K562 (cell line): ENCODE data around the gene TIMM44. TPM values are rescaled to one million over a fixed set of nuclear protein-coding genes. Genes with fewer than 3 reads are reported as not detected.

Source experiments
- ATAC-seq: fragments of 200-7000 bp; cut with Tn5 transposase; 3 replicates; pipeline ENCODE4 v1.9.1; 2020; ENCODE audit warnings: moderate library complexity
- BruUV-seq: library from RNA; stranded (reverse); fragments of 400-500 nt; replicated peaks from 2 replicates; lab custom pipeline; 2021; lab: Mats Ljungman, UMichigan
- CTCF ChIA-PET: fragments of 300-600 bp; formaldehyde crosslinking; extraction: SDS; loops from one replicate; lab custom pipeline; 2021; ENCODE audit warnings: low intra/inter-chr PET ratio; lab: Yijun Ruan, JAX
- POLR2A ChIA-PET: fragments of 300-600, 350-650 bp; sonication (Branson Sonifier 250); formaldehyde crosslinking; extraction: SDS; loops from one replicate; lab custom pipeline; 2021; ENCODE audit warnings: antibody characterized with exemption, inconsistent platforms; lab: Yijun Ruan, JAX
- DNase-seq, 4 experiments: peaks; one replicate each; pipeline versions ENCODE4 v3.0.0 to v3.0.0-alpha.2; 2011 to 2018; ENCODE audit warnings: low spot score in 3 of 4, mixed read lengths in 3 of 4; ENCODE audit errors: extremely low read depth in 1 of 4
- FAIRE-seq: peaks from 2 replicates; lab custom pipeline; 2011; peaks lifted over from hg19 to GRCh38; lab: Jason Lieb, UNC
- H2AFZ ChIP-seq: 2 replicates; pipeline ENCODE4 v1.6.0; 2011; ENCODE audit warnings: low read depth, low read length, control low read depth, inconsistent platforms
- H3K27ac ChIP-seq: fragments of 200-600 bp; 3 replicates; pipeline ENCODE4 v1.8.0; 2011; ENCODE audit warnings: low read depth, mild to moderate bottlenecking, control low read depth, inconsistent platforms, low read length, moderate library complexity, mixed read lengths; ENCODE audit errors: extremely low read depth
- H3K27me3 ChIP-seq, 2 experiments: fragments of 300-600 bp in 1 of 2; 2 replicates in 1 of 2; 3 replicates in 1 of 2; pipeline versions ENCODE4 v1.6.0 to v1.8.0; 2011; ENCODE audit warnings: inconsistent platforms in 2 of 2, low read length in 2 of 2, mild to moderate bottlenecking in 1 of 2, mixed read lengths in 1 of 2, moderate library complexity in 1 of 2; ENCODE audit not compliant: control insufficient read depth in 2 of 2, insufficient read depth in 2 of 2
- H3K36me3 ChIP-seq: fragments of 300-600 bp; 3 replicates; pipeline ENCODE4 v1.8.0; 2011; ENCODE audit warnings: mild to moderate bottlenecking, low read length, inconsistent platforms; ENCODE audit not compliant: control insufficient read depth, insufficient read depth
- H3K4me1 ChIP-seq, 2 experiments: fragments of 200-600 bp in 1 of 2; replicated peaks in 1 of 2; 2 replicates in 1 of 2; 3 replicates in 1 of 2; pipeline versions ENCODE4 v1.5.1 to v1.8.0; 2011; ENCODE audit warnings: inconsistent platforms in 2 of 2, low read length in 2 of 2, mild to moderate bottlenecking in 1 of 2, mixed read lengths in 1 of 2, moderate library complexity in 1 of 2; ENCODE audit not compliant: control insufficient read depth in 2 of 2, insufficient read depth in 2 of 2
- H3K4me2 ChIP-seq: 2 replicates; pipeline ENCODE4 v1.6.1; 2011; ENCODE audit warnings: low read length, control low read depth, inconsistent platforms, mixed read lengths; ENCODE audit not compliant: insufficient read depth
- H3K4me3 ChIP-seq: fragments of 200-600 bp; sonication (generic), shearing (Covaris generic); 2 replicates; pipeline ENCODE4 v1.5.1; 2016; ENCODE audit warnings: control low read depth, inconsistent platforms
- H3K79me2 ChIP-seq: fragments of 200-600 bp; 3 replicates; pipeline ENCODE4 v1.8.0; 2011; ENCODE audit warnings: low read length, inconsistent platforms; ENCODE audit not compliant: control insufficient read depth, insufficient read depth
- H3K9ac ChIP-seq, 2 experiments: 2 replicates each; pipeline versions ENCODE4 v1.6.0 to v1.6.1; 2011; ENCODE audit warnings: low read depth in 2 of 2, low read length in 2 of 2, control low read depth in 1 of 2, inconsistent platforms in 1 of 2, mild to moderate bottlenecking in 1 of 2, mixed read lengths in 1 of 2; ENCODE audit not compliant: insufficient read depth in 1 of 2
- H3K9me1 ChIP-seq: one replicate; pipeline ENCODE4 v1.6.0; 2011; ENCODE audit warnings: inconsistent platforms, mild to moderate bottlenecking, low read length, moderate library complexity; ENCODE audit not compliant: control insufficient read depth, insufficient read depth
- H3K9me3 ChIP-seq: replicated peaks from 2 replicates; pipeline ENCODE4 v1.5.1; 2011; ENCODE audit warnings: low read depth, low read length, inconsistent platforms; ENCODE audit not compliant: control insufficient read depth, insufficient read depth
- H4K20me1 ChIP-seq: replicated peaks from 2 replicates; pipeline ENCODE4 v1.6.1; 2011; ENCODE audit warnings: low read length, inconsistent platforms, mixed read lengths; ENCODE audit not compliant: control insufficient read depth, insufficient read depth
- HDAC1 ChIP-seq, 2 experiments: fragments of 450-650 bp; IDR thresholded peaks; 2 replicates each; pipeline ENCODE4 v1.6.1; 2016 to 2017; ENCODE audit warnings: inconsistent platforms in 1 of 2, mild to moderate bottlenecking in 1 of 2, moderate library complexity in 1 of 2
- ZNF347 ChIP-seq: fragments of 450-650 bp; formaldehyde crosslinking; IDR thresholded peaks from 2 replicates; pipeline ENCODE4 v1.4.0; 2020; ENCODE audit warnings: low read depth, mild to moderate bottlenecking, moderate library complexity
- WGBS: fragments of 100-300 bp; shearing (Covaris generic); methylation state at CpG from one replicate; pipeline ENCODE4 v1.1.6; 2016; ENCODE audit warnings: low coverage, mixed read lengths; ENCODE audit not compliant: insufficient coverage; ENCODE audit errors: missing lambda C conversion rate; 5-methylcytosine and 5-hydroxymethylcytosine counted together
- in situ Hi-C: fragments of 300-500 bp; cut with MboI; formaldehyde crosslinking; loops from 4 replicates; pipeline ENCODE4 v1.15.0; 2018; ENCODE audit warnings: inconsistent platforms, mixed read lengths
- intact Hi-C: fragments of 100-400 bp; cut with micrococcal nuclease; formaldehyde crosslinking; loops from 2 replicates; pipeline ENCODE4 v1.14.2; 2022
- polyA plus RNA-seq, 8 experiments: library from polyadenylated mRNA; depleted of rRNA in 4 of 8; stranded (reverse) in 5 of 8; unstranded in 3 of 8; fragments of >200 nt; fragmentation: Nextera tagmentation in 2 of 8; fragmentation: Illumina TruSeq in 1 of 8; extraction: Ambion mirVana in 2 of 8; extraction: Trizol in 1 of 8; gene quantifications; 2 replicates each; pipeline versions ENCODE4 v1.2.1 to v1.2.3, GENCODE V29; 2011 to 2014; ENCODE audit warnings: inconsistent platforms in 1 of 8, missing spikeins in 1 of 8
- total RNA-seq, 7 experiments: library from RNA; depleted of rRNA in 6 of 7; stranded (reverse); fragments of >200 nt in 6 of 7; fragmentation: Illumina TruSeq in 2 of 7; extraction: Trizol in 2 of 7; gene quantifications; 2 replicates each; pipeline versions ENCODE4 v1.2.1 to v1.2.3, GENCODE V29; 2011 to 2021; ENCODE audit warnings: low replicate concordance in 1 of 7
- TF ChIP-seq, protein P1 (sequence below), 3 experiments: fragments of 200-800 bp in 1 of 3; sonication (Bioruptor generic) in 1 of 3; sonication (generic) in 1 of 3; formaldehyde crosslinking in 1 of 3; IDR thresholded peaks; 2 replicates each; pipeline versions ENCODE4 v1.6.1 to v1.8.0; 2016 to 2022; ENCODE audit warnings: mild to moderate bottlenecking in 2 of 3, missing compliant biosample characterization in 2 of 3, missing genetic modification characterization in 2 of 3, missing genetic modification reagents in 1 of 3
- TF ChIP-seq, protein P2 (sequence below): fragments of 250-450 bp; sonication (Bioruptor Pico); IDR thresholded peaks from 2 replicates; pipeline ENCODE4 v1.8.0; 2022; ENCODE audit warnings: inconsistent platforms
- TF ChIP-seq, protein P3 (sequence below): IDR thresholded peaks from 2 replicates; pipeline ENCODE4 v1.6.1; 2012; ENCODE audit warnings: low read depth, low read length, improper control_type of control experiment, borderline replicate concordance
- TF ChIP-seq, protein P4 (sequence below): fragments of 200-800 bp; sonication (Bioruptor generic); IDR thresholded peaks from 2 replicates; pipeline ENCODE4 v1.6.1; 2017; ENCODE audit warnings: missing genetic modification characterization, missing compliant biosample characterization
- TF ChIP-seq, protein P5 (sequence below): fragments of 450-650 bp; IDR thresholded peaks from 2 replicates; pipeline ENCODE4 v1.6.1; 2018; ENCODE audit not compliant: partially characterized antibody

TIMM44 gene
- total and polyA plus RNA-seq, 9 of the 15 experiments (the other 6 are each of a cell fraction or from before 2014, with no cell fraction given), result 10.3 to 231 (median 89.3) TPM

DNA sequence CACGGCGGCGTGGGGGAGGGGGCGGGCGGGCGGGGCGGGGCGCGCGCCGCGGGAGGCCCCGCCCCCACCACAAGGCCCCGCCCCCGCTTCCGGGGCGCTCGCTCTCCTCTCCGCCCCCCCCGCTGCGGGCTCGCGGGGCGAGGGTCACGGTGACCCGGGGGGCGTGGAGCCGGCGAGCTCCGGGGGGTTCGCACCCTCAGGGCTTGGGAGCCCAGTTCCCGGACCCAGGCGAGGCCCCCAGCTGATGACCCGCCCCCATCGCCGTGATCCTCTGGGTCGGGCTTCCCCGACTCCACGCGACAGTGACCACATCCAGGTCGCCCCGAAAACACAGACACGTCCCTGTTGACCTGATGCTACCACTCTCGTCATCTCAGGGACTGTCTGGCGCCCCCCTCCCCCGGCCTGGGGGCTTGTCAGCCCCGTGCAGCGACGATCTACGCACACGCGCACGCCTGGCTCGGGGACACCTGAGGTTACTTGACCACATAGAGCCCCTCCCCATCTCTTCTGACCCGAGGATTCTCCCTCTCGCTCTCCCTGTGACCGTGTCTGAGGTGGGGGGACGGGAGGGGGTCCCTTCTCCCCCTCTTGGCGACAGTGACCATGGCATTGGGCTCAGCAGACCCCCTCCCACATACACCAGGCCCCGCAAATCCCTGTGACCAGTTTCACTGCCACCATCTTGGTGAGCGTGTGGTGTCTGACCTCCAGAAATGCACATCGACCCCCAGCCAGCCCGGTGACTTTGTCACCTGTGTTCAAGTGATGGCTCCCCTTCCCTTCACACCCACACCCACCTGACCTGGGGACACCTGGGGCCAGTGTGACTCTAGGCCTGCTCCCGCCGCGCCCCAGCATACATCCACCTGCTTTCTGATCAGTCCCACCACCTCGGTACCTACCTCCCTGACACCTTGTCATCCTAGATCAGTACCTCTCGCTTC is 39.1 kb downstream of the TIMM44 start:
- Histone ChIP-seq H3K4me3 (peak overlapping the region; percentile 96), H3K27me3 (no peaks in the 10 kb centered on the region), H3K27ac (peak overlapping the region; percentile 95), H3K4me2 (peak overlapping the region; percentile 96), H4K20me1 (no peaks in the 10 kb centered on the region), H2AFZ (peak overlapping the region; percentile 93), H3K9me1 (peaks cover 7% of the 10 kb centered on the region), H3K36me3 (peaks cover 40% of the 10 kb centered on the region; the same call in 2 of the 3 replicates), H3K4me1 (peaks cover 13 to 73% of the 10 kb centered on the region in 2 experiments; a peak in 4 of 5 replicates), H3K79me2 (peaks cover 57% of the 10 kb centered on the region), H3K9me3 (no peaks in the 10 kb centered on the region), H3K9ac (peak overlapping the region; percentile 95 to 96)
- POLR2A ChIA-PET, result interaction anchor here (0.6 to 5.3 kb wide), 8 partner anchors 11 to 298 kb away, joined by 3 to 72 read pairs (median 4); partner anchors contain the start of genes LRRC8E, SNAPC2 and TGFBR3L
- intact Hi-C loops, result no loop called here
- CTCF ChIA-PET, result interaction anchor here (0.7 kb wide), 1 partner anchor 52 kb away, joined by 3 read pairs; no protein-coding TSS in a partner anchor
- DNase-seq (peak; percentile 59 to 89 (median 86)), FAIRE-seq (peak; percentile 70), ATAC-seq (peak; percentile 54)
- WGBS, result 5% methylated on average over 33 of the region's 68 CpGs
- in situ Hi-C loops, result no loop called here
- TSS peak; percentile 43 for BruUV-seq
- peak in 1 of 2 experiments; percentile 72; a peak in 2 of 4 replicates for TF ChIP-seq HDAC1 (IDR thresholded peaks at IDR 0.05)
- TF ChIP-seq, protein P1, sequence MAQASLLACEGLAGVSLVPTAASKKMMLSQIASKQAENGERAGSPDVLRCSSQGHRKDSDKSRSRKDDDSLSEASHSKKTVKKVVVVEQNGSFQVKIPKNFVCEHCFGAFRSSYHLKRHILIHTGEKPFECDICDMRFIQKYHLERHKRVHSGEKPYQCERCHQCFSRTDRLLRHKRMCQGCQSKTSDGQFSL (CRISPR knock-in tag; IDR thresholded peaks at IDR 0.05), result peak; percentile 85
- TF ChIP-seq, protein P1 (tag; IDR thresholded peaks at IDR 0.05), result peak in 1 of 2 experiments; percentile 85; a peak in 2 of 4 replicates
- TF ChIP-seq, protein P2, sequence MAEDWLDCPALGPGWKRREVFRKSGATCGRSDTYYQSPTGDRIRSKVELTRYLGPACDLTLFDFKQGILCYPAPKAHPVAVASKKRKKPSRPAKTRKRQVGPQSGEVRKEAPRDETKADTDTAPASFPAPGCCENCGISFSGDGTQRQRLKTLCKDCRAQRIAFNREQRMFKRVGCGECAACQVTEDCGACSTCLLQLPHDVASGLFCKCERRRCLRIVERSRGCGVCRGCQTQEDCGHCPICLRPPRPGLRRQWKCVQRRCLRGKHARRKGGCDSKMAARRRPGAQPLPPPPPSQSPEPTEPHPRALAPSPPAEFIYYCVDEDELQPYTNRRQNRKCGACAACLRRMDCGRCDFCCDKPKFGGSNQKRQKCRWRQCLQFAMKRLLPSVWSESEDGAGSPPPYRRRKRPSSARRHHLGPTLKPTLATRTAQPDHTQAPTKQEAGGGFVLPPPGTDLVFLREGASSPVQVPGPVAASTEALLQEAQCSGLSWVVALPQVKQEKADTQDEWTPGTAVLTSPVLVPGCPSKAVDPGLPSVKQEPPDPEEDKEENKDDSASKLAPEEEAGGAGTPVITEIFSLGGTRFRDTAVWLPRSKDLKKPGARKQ (CRISPR knock-in tag), result no peak
- no peak for TF ChIP-seq ZNF347
- TF ChIP-seq, protein P3, sequence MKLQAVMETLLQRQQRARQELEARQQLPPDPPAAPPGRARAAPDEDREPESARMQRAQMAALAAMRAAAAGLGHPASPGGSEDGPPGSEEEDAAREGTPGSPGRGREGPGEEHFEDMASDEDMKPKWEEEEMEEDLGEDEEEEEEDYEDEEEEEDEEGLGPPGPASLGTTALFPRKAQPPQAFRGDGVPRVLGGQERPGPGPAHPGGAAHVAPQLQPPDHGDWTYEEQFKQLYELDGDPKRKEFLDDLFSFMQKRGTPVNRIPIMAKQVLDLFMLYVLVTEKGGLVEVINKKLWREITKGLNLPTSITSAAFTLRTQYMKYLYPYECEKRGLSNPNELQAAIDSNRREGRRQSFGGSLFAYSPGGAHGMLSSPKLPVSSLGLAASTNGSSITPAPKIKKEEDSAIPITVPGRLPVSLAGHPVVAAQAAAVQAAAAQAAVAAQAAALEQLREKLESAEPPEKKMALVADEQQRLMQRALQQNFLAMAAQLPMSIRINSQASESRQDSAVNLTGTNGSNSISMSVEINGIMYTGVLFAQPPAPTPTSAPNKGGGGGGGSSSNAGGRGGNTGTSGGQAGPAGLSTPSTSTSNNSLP, result no peak
- TF ChIP-seq, protein P4, sequence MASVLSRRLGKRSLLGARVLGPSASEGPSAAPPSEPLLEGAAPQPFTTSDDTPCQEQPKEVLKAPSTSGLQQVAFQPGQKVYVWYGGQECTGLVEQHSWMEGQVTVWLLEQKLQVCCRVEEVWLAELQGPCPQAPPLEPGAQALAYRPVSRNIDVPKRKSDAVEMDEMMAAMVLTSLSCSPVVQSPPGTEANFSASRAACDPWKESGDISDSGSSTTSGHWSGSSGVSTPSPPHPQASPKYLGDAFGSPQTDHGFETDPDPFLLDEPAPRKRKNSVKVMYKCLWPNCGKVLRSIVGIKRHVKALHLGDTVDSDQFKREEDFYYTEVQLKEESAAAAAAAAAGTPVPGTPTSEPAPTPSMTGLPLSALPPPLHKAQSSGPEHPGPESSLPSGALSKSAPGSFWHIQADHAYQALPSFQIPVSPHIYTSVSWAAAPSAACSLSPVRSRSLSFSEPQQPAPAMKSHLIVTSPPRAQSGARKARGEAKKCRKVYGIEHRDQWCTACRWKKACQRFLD (CRISPR knock-in tag), result no peak
- TF ChIP-seq, protein P5, sequence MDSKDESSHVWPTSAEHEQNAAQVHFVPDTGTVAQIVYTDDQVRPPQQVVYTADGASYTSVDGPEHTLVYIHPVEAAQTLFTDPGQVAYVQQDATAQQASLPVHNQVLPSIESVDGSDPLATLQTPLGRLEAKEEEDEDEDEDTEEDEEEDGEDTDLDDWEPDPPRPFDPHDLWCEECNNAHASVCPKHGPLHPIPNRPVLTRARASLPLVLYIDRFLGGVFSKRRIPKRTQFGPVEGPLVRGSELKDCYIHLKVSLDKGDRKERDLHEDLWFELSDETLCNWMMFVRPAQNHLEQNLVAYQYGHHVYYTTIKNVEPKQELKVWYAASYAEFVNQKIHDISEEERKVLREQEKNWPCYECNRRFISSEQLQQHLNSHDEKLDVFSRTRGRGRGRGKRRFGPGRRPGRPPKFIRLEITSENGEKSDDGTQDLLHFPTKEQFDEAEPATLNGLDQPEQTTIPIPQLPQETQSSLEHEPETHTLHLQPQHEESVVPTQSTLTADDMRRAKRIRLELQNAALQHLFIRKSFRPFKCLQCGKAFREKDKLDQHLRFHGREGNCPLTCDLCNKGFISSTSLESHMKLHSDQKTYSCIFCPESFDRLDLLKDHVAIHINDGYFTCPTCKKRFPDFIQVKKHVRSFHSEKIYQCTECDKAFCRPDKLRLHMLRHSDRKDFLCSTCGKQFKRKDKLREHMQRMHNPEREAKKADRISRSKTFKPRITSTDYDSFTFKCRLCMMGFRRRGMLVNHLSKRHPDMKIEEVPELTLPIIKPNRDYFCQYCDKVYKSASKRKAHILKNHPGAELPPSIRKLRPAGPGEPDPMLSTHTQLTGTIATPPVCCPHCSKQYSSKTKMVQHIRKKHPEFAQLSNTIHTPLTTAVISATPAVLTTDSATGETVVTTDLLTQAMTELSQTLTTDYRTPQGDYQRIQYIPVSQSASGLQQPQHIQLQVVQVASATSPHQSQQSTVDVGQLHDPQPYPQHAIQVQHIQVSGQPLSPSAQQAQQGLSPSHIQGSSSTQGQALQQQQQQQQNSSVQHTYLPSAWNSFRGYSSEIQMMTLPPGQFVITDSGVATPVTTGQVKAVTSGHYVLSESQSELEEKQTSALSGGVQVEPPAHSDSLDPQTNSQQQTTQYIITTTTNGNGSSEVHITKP, result no peak
